Measurements from ENCODE around the gene ZNF555. TPM values are rescaled to one million over a fixed set of nuclear protein-coding genes. Genes with fewer than 3 reads are reported as not detected.
A peak's percentile ranks its signal among the peaks of the same experiment; 100 is the strongest.

The ZNF555 gene
- total and polyA plus RNA-seq, 2 of the 13 experiments (the other 11 are each of a cell fraction or from before 2014, with no cell fraction given) = 5.0 to 8.0 TPM

GRCh38 chr19:2900296-2901252 is 59.3 kb downstream of the ZNF555 start, which contains the start of gene ZNF57 (continued):
- TF ChIP-seq CSRNP1 (CRISPR knock-in tag; IDR thresholded peaks at IDR 0.05) (peak; percentile 78; the same call in 1 of the 2 replicates), NR1H2 (CRISPR knock-in tag; IDR thresholded peaks at IDR 0.05; ENCODE audit: borderline replicate concordance, low read depth) (no peak), PHB2 (IDR thresholded peaks at IDR 0.05; ENCODE audit: partially characterized antibody) (no peak), ATF1 (CRISPR knock-in tag; IDR thresholded peaks at IDR 0.05) (no peak), DZIP1 (CRISPR knock-in tag; IDR thresholded peaks at IDR 0.05) (no peak; the same call in 1 of the 2 replicates), ZNF878 (CRISPR knock-in tag; IDR thresholded peaks at IDR 0.05) (no peak), NCOA5 (CRISPR knock-in tag; IDR thresholded peaks at IDR 0.05) (no peak), KDM5B (CRISPR knock-in tag; IDR thresholded peaks at IDR 0.05; ENCODE audit: borderline replicate concordance) (peak; percentile 34; the same call in 1 of the 2 replicates), ZBTB39 (CRISPR knock-in tag; IDR thresholded peaks at IDR 0.05) (no peak; the same call in 1 of the 2 replicates), ZBTB26 (CRISPR knock-in tag; IDR thresholded peaks at IDR 0.05; ENCODE audit: borderline replicate concordance) (peak; percentile 21; the same call in 1 of the 2 replicates), SRSF9 (IDR thresholded peaks at IDR 0.05; ENCODE audit: borderline replicate concordance, insufficient read depth, low read depth, low read length, poor library complexity, severe bottlenecking) (no peak), ZNF430 (CRISPR knock-in tag; IDR thresholded peaks at IDR 0.05) (0 out of 2 replicates have a peak, but pooled peaks have one; percentile 20), NFKBIZ (CRISPR knock-in tag; IDR thresholded peaks at IDR 0.05) (no peak), ZNF253 (CRISPR knock-in tag; IDR thresholded peaks at IDR 0.05; ENCODE audit: borderline replicate concordance) (peak; percentile 41; the same call in 1 of the 2 replicates)
- TF ChIP-seq, protein P1, sequence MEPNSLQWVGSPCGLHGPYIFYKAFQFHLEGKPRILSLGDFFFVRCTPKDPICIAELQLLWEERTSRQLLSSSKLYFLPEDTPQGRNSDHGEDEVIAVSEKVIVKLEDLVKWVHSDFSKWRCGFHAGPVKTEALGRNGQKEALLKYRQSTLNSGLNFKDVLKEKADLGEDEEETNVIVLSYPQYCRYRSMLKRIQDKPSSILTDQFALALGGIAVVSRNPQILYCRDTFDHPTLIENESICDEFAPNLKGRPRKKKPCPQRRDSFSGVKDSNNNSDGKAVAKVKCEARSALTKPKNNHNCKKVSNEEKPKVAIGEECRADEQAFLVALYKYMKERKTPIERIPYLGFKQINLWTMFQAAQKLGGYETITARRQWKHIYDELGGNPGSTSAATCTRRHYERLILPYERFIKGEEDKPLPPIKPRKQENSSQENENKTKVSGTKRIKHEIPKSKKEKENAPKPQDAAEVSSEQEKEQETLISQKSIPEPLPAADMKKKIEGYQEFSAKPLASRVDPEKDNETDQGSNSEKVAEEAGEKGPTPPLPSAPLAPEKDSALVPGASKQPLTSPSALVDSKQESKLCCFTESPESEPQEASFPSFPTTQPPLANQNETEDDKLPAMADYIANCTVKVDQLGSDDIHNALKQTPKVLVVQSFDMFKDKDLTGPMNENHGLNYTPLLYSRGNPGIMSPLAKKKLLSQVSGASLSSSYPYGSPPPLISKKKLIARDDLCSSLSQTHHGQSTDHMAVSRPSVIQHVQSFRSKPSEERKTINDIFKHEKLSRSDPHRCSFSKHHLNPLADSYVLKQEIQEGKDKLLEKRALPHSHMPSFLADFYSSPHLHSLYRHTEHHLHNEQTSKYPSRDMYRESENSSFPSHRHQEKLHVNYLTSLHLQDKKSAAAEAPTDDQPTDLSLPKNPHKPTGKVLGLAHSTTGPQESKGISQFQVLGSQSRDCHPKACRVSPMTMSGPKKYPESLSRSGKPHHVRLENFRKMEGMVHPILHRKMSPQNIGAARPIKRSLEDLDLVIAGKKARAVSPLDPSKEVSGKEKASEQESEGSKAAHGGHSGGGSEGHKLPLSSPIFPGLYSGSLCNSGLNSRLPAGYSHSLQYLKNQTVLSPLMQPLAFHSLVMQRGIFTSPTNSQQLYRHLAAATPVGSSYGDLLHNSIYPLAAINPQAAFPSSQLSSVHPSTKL (CRISPR knock-in tag; IDR thresholded peaks at IDR 0.05) = peak; percentile 12; the same call in 1 of the 2 replicates
